A673 (cell line): Measurements from ENCODE around the gene QKI.

ENCODE experiments used
- EZH2 ChIP-seq: fragments of 200-600 bp; sonication (generic); IDR thresholded peaks from 2 replicates; pipeline ENCODE4 v1.6.1; 2017; ENCODE audit warnings: borderline replicate concordance, low read depth, mild to moderate bottlenecking, mixed read lengths, antibody characterized with exemption, low read length; ENCODE audit not compliant: poor library complexity, severe bottlenecking
- TF ChIP-seq, protein P1 (sequence below): fragments of 300-800, 200-600 bp; sonication (generic); conservative IDR thresholded peaks from 2 replicates; pipeline ENCODE4 v1.5.1; 2017; ENCODE audit warnings: low read depth, mild to moderate bottlenecking, antibody characterized with exemption, low read length, moderate library complexity, mixed read lengths

DNA sequence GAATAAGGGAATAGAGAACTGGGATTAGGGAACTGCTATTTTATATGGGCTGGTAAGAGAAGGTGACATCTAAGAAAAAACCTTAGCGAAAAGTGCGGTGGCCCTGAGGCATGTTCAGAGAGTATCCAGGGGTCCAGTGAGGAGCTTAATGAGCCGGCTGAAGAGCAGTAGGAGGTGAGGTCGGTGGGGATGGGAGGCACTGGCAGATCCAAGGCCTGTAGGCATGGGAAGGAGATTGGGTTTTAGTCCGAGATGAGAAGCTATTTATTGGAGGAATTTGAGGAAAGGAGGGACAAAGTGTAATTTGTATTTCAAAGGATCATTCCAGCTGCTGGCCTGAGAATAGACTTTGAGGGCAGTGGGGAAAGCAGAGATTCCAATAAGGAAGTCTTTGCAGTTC, 123.8 kb downstream of the QKI start:
- TF ChIP-seq, protein P1, sequence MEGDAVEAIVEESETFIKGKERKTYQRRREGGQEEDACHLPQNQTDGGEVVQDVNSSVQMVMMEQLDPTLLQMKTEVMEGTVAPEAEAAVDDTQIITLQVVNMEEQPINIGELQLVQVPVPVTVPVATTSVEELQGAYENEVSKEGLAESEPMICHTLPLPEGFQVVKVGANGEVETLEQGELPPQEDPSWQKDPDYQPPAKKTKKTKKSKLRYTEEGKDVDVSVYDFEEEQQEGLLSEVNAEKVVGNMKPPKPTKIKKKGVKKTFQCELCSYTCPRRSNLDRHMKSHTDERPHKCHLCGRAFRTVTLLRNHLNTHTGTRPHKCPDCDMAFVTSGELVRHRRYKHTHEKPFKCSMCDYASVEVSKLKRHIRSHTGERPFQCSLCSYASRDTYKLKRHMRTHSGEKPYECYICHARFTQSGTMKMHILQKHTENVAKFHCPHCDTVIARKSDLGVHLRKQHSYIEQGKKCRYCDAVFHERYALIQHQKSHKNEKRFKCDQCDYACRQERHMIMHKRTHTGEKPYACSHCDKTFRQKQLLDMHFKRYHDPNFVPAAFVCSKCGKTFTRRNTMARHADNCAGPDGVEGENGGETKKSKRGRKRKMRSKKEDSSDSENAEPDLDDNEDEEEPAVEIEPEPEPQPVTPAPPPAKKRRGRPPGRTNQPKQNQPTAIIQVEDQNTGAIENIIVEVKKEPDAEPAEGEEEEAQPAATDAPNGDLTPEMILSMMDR = no peak
- no peak for TF ChIP-seq EZH2
